CD4-positive, CD25-positive, alpha-beta regulatory T cell (primary cell): ENCODE measurements around the gene DEFB126. TPM values are rescaled to one million over a fixed set of nuclear protein-coding genes. Genes with fewer than 3 reads are reported as not detected.
"Not testable (repeated sequence)": the region's sequence is repeated elsewhere in the genome, so short reads cannot be mapped to it uniquely, and the experiment has no call there.

Source experiments
- ATAC-seq, 2 donors: fragments of 150-1000 bp; cut with Tn5 transposase; one replicate each; pipeline ENCODE4 v1.10.0; 2021; ENCODE audit warnings: low read depth in 2 of 2, moderate number of reproducible peaks in 2 of 2, moderate library complexity in 1 of 2
- DNase-seq, 3 donors: peaks; one replicate each; pipeline versions ENCODE4 v3.0.0 to v3.0.0-alpha.2; 2012 to 2022; ENCODE audit warnings: mixed read lengths in 1 of 3
- H3K27ac ChIP-seq: one replicate; pipeline ENCODE4 v1.7.0; 2013; ENCODE audit warnings: mild to moderate bottlenecking, low read length; ENCODE audit not compliant: insufficient read depth, poor library complexity, severe bottlenecking
- H3K27me3 ChIP-seq: one replicate; pipeline ENCODE4 v1.7.0; 2013; ENCODE audit warnings: low read length; ENCODE audit not compliant: control insufficient read depth, insufficient read depth
- H3K36me3 ChIP-seq: one replicate; pipeline ENCODE4 v1.7.0; 2013; ENCODE audit warnings: mild to moderate bottlenecking, low read length, moderate library complexity; ENCODE audit not compliant: control insufficient read depth, insufficient read depth
- H3K4me1 ChIP-seq: 2 replicates; pipeline ENCODE4 v1.7.0; 2013; ENCODE audit warnings: mild to moderate bottlenecking, low read length; ENCODE audit not compliant: insufficient read depth, control insufficient read depth, poor library complexity, severe bottlenecking
- H3K4me3 ChIP-seq: one replicate; pipeline ENCODE4 v1.7.0; 2013; ENCODE audit warnings: low read depth, mild to moderate bottlenecking, low read length, moderate library complexity
- H3K9me3 ChIP-seq, 2 experiments: 1 replicate in 1 of 2; 2 replicates in 1 of 2; pipeline ENCODE4 v1.7.0; 2013; ENCODE audit warnings: low read length in 2 of 2, mild to moderate bottlenecking in 1 of 2, moderate library complexity in 1 of 2; ENCODE audit not compliant: control insufficient read depth in 2 of 2
- H3K27ac Mint-ChIP-seq, 3 donors: one replicate each; pipeline ENCODE4 v1.8.0; 2020 to 2022; ENCODE audit warnings: mild to moderate bottlenecking in 3 of 3, mixed read lengths in 3 of 3, moderate library complexity in 2 of 3
- H3K27me3 Mint-ChIP-seq: one replicate; pipeline ENCODE4 v1.8.0; 2022; ENCODE audit warnings: mild to moderate bottlenecking, mixed read lengths
- H3K36me3 Mint-ChIP-seq: one replicate; pipeline ENCODE4 v1.8.0; 2020; ENCODE audit warnings: mixed read lengths
- H3K4me1 Mint-ChIP-seq, 4 donors: one replicate each; pipeline ENCODE4 v1.8.0; 2020 to 2022; ENCODE audit warnings: mixed read lengths in 4 of 4, mild to moderate bottlenecking in 1 of 4
- H3K4me3 Mint-ChIP-seq, 4 donors: one replicate each; pipeline ENCODE4 v1.8.0; 2020 to 2022; ENCODE audit warnings: mild to moderate bottlenecking in 4 of 4, mixed read lengths in 4 of 4, moderate library complexity in 3 of 4
- H3K9me3 Mint-ChIP-seq, 7 donors: one replicate each; pipeline ENCODE4 v1.8.0; 2020 to 2022; ENCODE audit warnings: mixed read lengths in 7 of 7, mild to moderate bottlenecking in 3 of 7, moderate library complexity in 2 of 7
- polyA plus RNA-seq, 4 donors: library from polyadenylated mRNA; unstranded; fragments of 300-500 nt; fragmentation: Illumina TruSeq; gene quantifications; one replicate each; pipeline ENCODE4 v1.2.3, GENCODE V29; 2021
- total RNA-seq: library from RNA; stranded (reverse); gene quantifications from one replicate; pipeline ENCODE4 v1.2.3, GENCODE V29; 2022

The DEFB126 gene
- total and polyA plus RNA-seq, 5 donors from 2014 or later, result not detected

GRCh38 chr20:129786-130323 lies 12.5 kb upstream of the DEFB126 start:
- not testable (repeated sequence) for DNase-seq, ATAC-seq, H3K9me3 Mint-ChIP-seq, H3K27ac Mint-ChIP-seq, H3K4me3 Mint-ChIP-seq, H3K36me3 ChIP-seq, H3K36me3 Mint-ChIP-seq, H3K4me1 ChIP-seq, H3K9me3 ChIP-seq, H3K27ac ChIP-seq, H3K4me3 ChIP-seq, H3K27me3 ChIP-seq, H3K4me1 Mint-ChIP-seq
- H3K27me3 Mint-ChIP-seq, result peaks cover 21% of the 10 kb centered on the region

- ATAC-seq (no peak), DNase-seq (peak in 1 of 3 donors; percentile 33)
- H3K4me1 ChIP-seq, result no peaks in the 10 kb centered on the region
- Mint-ChIP-seq H3K4me3 (no peak overlapping the region), H3K9me3 (peaks cover 0 to 9% (median 3%) of the 10 kb centered on the region in 7 donors), H3K36me3 (no peaks in the 10 kb centered on the region), H3K4me1 (peaks cover 0 to 2% (median 0%) of the 10 kb centered on the region in 4 donors), H3K27me3 (peaks cover 34% of the 10 kb centered on the region), H3K27ac (no peak overlapping the region)
- peaks cover 9% of the 10 kb centered on the region for H3K27me3 ChIP-seq
- H3K27ac ChIP-seq, result no peak overlapping the region
- no peaks in the 10 kb centered on the region for H3K36me3 ChIP-seq
- H3K9me3 ChIP-seq, result no peaks in the 10 kb centered on the region
- no peak overlapping the region for H3K4me3 ChIP-seq
Observed at GRCh38 chr20:137668-138490, 4.5 kb upstream of the DEFB126 start.

GRCh38 chr20:145877-146276 lies 3.5 kb downstream of the DEFB126 start:
- H3K4me3 Mint-ChIP-seq, result no peak overlapping the region
- no peaks in the 10 kb centered on the region for H3K9me3 Mint-ChIP-seq
- H3K4me1 Mint-ChIP-seq, result no peaks in the 10 kb centered on the region
- no peaks in the 10 kb centered on the region for H3K9me3 ChIP-seq
- H3K27ac Mint-ChIP-seq, result no peak overlapping the region
- no peaks in the 10 kb centered on the region for H3K36me3 ChIP-seq
- peaks cover 15% of the 10 kb centered on the region for H3K27me3 ChIP-seq
- ATAC-seq, result no peak
- no peaks in the 10 kb centered on the region for H3K4me1 ChIP-seq
- no peak for DNase-seq
- no peak overlapping the region for H3K4me3 ChIP-seq
- no peak overlapping the region for H3K27ac ChIP-seq
- H3K36me3 Mint-ChIP-seq, result no peaks in the 10 kb centered on the region
- peaks cover 24% of the 10 kb centered on the region for H3K27me3 Mint-ChIP-seq

GRCh38 chr20:152131-152530 lies 9.7 kb downstream of the DEFB126 start:
- peaks cover 23% of the 10 kb centered on the region for H3K27me3 Mint-ChIP-seq
- no peak overlapping the region for H3K27ac Mint-ChIP-seq
- H3K4me3 Mint-ChIP-seq, result no peak overlapping the region
- Histone ChIP-seq H3K9me3 (no peaks in the 10 kb centered on the region), H3K4me1 (no peaks in the 10 kb centered on the region), H3K27ac (no peak overlapping the region), H3K36me3 (no peaks in the 10 kb centered on the region), H3K27me3 (peaks cover 5% of the 10 kb centered on the region), H3K4me3 (no peak overlapping the region)
- no peak for DNase-seq
- H3K36me3 Mint-ChIP-seq, result no peaks in the 10 kb centered on the region
- no peak for ATAC-seq
- no peaks in the 10 kb centered on the region for H3K4me1 Mint-ChIP-seq
- H3K9me3 Mint-ChIP-seq, result no peaks in the 10 kb centered on the region

- H3K4me3 Mint-ChIP-seq, result no peak within 1 kb of the TSS
- no peak for DNase-seq
- H3K27me3 Mint-ChIP-seq, result peaks cover 30% of the 10 kb centered on the region
- peaks cover 0 to 3% (median 1%) of the 10 kb centered on the region in 7 donors for H3K9me3 Mint-ChIP-seq
- no peak within 1 kb of the TSS for H3K27ac Mint-ChIP-seq
- H3K36me3 Mint-ChIP-seq, result no peaks in the 10 kb centered on the region
- no peaks in the 10 kb centered on the region for H3K4me1 Mint-ChIP-seq
- Histone ChIP-seq H3K4me1 (no peaks in the 10 kb centered on the region), H3K27ac (no peak within 1 kb of the TSS), H3K4me3 (no peak within 1 kb of the TSS), H3K36me3 (no peaks in the 10 kb centered on the region), H3K27me3 (peaks cover 9% of the 10 kb centered on the region), H3K9me3 (no peaks in the 10 kb centered on the region)
- ATAC-seq, result no peak
Observed at GRCh38 chr20:157154-157553, 14.8 kb downstream of the DEFB126 start, which contains the start of gene DEFB127. Gene DEFB127, plus strand, starts transcription at chr20:157454. Its CDS starts 91 bp downstream, at chr20:157545.

- H3K4me3 Mint-ChIP-seq, result no peak overlapping the region
- ATAC-seq, result no peak
- DNase-seq, result no peak
- H3K36me3 Mint-ChIP-seq, result no peaks in the 10 kb centered on the region
- Histone ChIP-seq H3K4me1 (no peaks in the 10 kb centered on the region), H3K27me3 (peaks cover 8% of the 10 kb centered on the region), H3K36me3 (no peaks in the 10 kb centered on the region), H3K27ac (no peak overlapping the region), H3K9me3 (no peaks in the 10 kb centered on the region), H3K4me3 (no peak overlapping the region)
- peaks cover 18% of the 10 kb centered on the region for H3K27me3 Mint-ChIP-seq
- no peak overlapping the region for H3K27ac Mint-ChIP-seq
- peaks cover 0 to 3% (median 1%) of the 10 kb centered on the region in 7 donors for H3K9me3 Mint-ChIP-seq
- H3K4me1 Mint-ChIP-seq, result no peaks in the 10 kb centered on the region
Observed at GRCh38 chr20:164618-165017, 22.2 kb downstream of the DEFB126 start.

GRCh38 chr20:168876-169275 lies 26.5 kb downstream of the DEFB126 start:
- peaks cover 3% of the 10 kb centered on the region for H3K27me3 ChIP-seq
- Mint-ChIP-seq H3K9me3 (peaks cover 0 to 1% (median 0%) of the 10 kb centered on the region in 7 donors), H3K27ac (no peak overlapping the region), H3K4me1 (no peaks in the 10 kb centered on the region), H3K4me3 (no peak overlapping the region), H3K27me3 (peaks cover 7% of the 10 kb centered on the region), H3K36me3 (no peaks in the 10 kb centered on the region)
- H3K27ac ChIP-seq, result no peak overlapping the region
- ATAC-seq (no peak), DNase-seq (no peak)
- no peak overlapping the region for H3K4me3 ChIP-seq
- H3K4me1 ChIP-seq, result no peaks in the 10 kb centered on the region
- no peaks in the 10 kb centered on the region for H3K9me3 ChIP-seq
- no peaks in the 10 kb centered on the region for H3K36me3 ChIP-seq

- no peaks in the 10 kb centered on the region for H3K4me1 Mint-ChIP-seq
- no peaks in the 10 kb centered on the region for H3K36me3 Mint-ChIP-seq
- H3K9me3 Mint-ChIP-seq, result peaks cover 0 to 19% (median 5%) of the 10 kb centered on the region in 7 donors
- DNase-seq, result no peak
- no peak for ATAC-seq
- Histone ChIP-seq H3K27ac (no peak overlapping the region), H3K9me3 (peaks cover 0 to 2% of the 10 kb centered on the region in 2 experiments), H3K4me1 (no peaks in the 10 kb centered on the region), H3K36me3 (no peaks in the 10 kb centered on the region), H3K27me3 (peaks cover 28% of the 10 kb centered on the region), H3K4me3 (no peak overlapping the region)
- H3K27me3 Mint-ChIP-seq, result peaks cover 53% of the 10 kb centered on the region
- H3K4me3 Mint-ChIP-seq, result no peak overlapping the region
- no peak overlapping the region for H3K27ac Mint-ChIP-seq
Observed at GRCh38 chr20:184288-184687, 41.9 kb downstream of the DEFB126 start.
